Central memory CD8-positive, alpha-beta T cell (primary cell): ENCODE data around the gene EPM2A.

Experiments
- ATAC-seq: fragments of 150-1000 bp; cut with Tn5 transposase; replicated peaks from 2 replicates; pipeline ENCODE4 v1.10.0; 2022; ENCODE audit warnings: mild to moderate bottlenecking, moderate FRiP score, moderate number of reproducible peaks; ENCODE audit not compliant: poor library complexity, severe bottlenecking; ENCODE audit errors: extremely low read depth
- DNase-seq, 2 donors: peaks; one replicate each; pipeline ENCODE4 v3.0.0; 2021; ENCODE audit warnings: low spot score in 2 of 2
- H3K27ac Mint-ChIP-seq: one replicate; pipeline ENCODE4 v1.8.0; 2022; ENCODE audit warnings: low read depth, mild to moderate bottlenecking, moderate library complexity, mixed read lengths
- H3K27me3 Mint-ChIP-seq: one replicate; pipeline ENCODE4 v1.8.0; 2022; ENCODE audit warnings: mixed read lengths
- H3K36me3 Mint-ChIP-seq: one replicate; pipeline ENCODE4 v1.8.0; 2022; ENCODE audit warnings: mild to moderate bottlenecking, moderate library complexity, mixed read lengths; ENCODE audit not compliant: insufficient read depth
- H3K4me1 Mint-ChIP-seq: one replicate; pipeline ENCODE4 v1.8.0; 2022; ENCODE audit warnings: mixed read lengths
- H3K4me3 Mint-ChIP-seq: one replicate; pipeline ENCODE4 v1.8.0; 2022; ENCODE audit warnings: mild to moderate bottlenecking, moderate library complexity, mixed read lengths
- H3K9me3 Mint-ChIP-seq: one replicate; pipeline ENCODE4 v1.8.0; 2022; ENCODE audit warnings: mixed read lengths

Gene EPM2A

GRCh38 chr6:145727817-145728388, 7.4 kb downstream of the EPM2A start:
- no peaks in the 10 kb centered on the region for H3K36me3 Mint-ChIP-seq
- peaks cover 11% of the 10 kb centered on the region for H3K4me1 Mint-ChIP-seq
- no peak overlapping the region for H3K27ac Mint-ChIP-seq

GRCh38 chr6:145725570-145725969, 9.8 kb downstream of the EPM2A start:
- H3K36me3 Mint-ChIP-seq, result no peaks in the 10 kb centered on the region
- ATAC-seq (no peak), DNase-seq (no peak)
- no peaks in the 10 kb centered on the region for H3K27me3 Mint-ChIP-seq
- H3K4me3 Mint-ChIP-seq, result no peak overlapping the region
- H3K4me1 Mint-ChIP-seq, result peaks cover 11% of the 10 kb centered on the region
- no peak overlapping the region for H3K27ac Mint-ChIP-seq
- H3K9me3 Mint-ChIP-seq, result peaks cover 5% of the 10 kb centered on the region

More at GRCh38 chr6:145727817-145728388, 7.4 kb downstream of the EPM2A start:
- DNase-seq, result no peak
- H3K4me3 Mint-ChIP-seq, result no peak overlapping the region
- H3K9me3 Mint-ChIP-seq, result no peaks in the 10 kb centered on the region
- H3K27me3 Mint-ChIP-seq, result no peaks in the 10 kb centered on the region
- ATAC-seq, result no peak

- Mint-ChIP-seq H3K4me1 (peaks cover 11% of the 10 kb centered on the region), H3K9me3 (peaks cover 5% of the 10 kb centered on the region), H3K27me3 (no peaks in the 10 kb centered on the region), H3K27ac (no peak overlapping the region), H3K36me3 (peaks cover 2% of the 10 kb centered on the region), H3K4me3 (no peak overlapping the region)
- ATAC-seq (no peak), DNase-seq (no peak)
These were observed 11.7 kb downstream of the EPM2A start for GRCh38 chr6:145723646-145724045.

GRCh38 chr6:145722190-145722589, 13.1 kb downstream of the EPM2A start:
- DNase-seq (no peak), ATAC-seq (no peak)
- Mint-ChIP-seq H3K9me3 (peaks cover 5% of the 10 kb centered on the region), H3K36me3 (peaks cover 2% of the 10 kb centered on the region), H3K4me1 (peaks cover 5% of the 10 kb centered on the region), H3K4me3 (no peak overlapping the region), H3K27ac (no peak overlapping the region), H3K27me3 (no peaks in the 10 kb centered on the region)

GRCh38 chr6:145721144-145721543, 14.2 kb downstream of the EPM2A start:
- Mint-ChIP-seq H3K36me3 (peaks cover 2% of the 10 kb centered on the region), H3K9me3 (peaks cover 5% of the 10 kb centered on the region), H3K27ac (no peak overlapping the region), H3K4me3 (no peak overlapping the region), H3K4me1 (peaks cover 5% of the 10 kb centered on the region), H3K27me3 (no peaks in the 10 kb centered on the region)
- ATAC-seq (no peak), DNase-seq (no peak)

GRCh38 chr6:145715426-145715825, 19.9 kb downstream of the EPM2A start:
- DNase-seq (no peak), ATAC-seq (no peak)
- H3K36me3 Mint-ChIP-seq, result peaks cover 3% of the 10 kb centered on the region
- H3K4me1 Mint-ChIP-seq, result peaks cover 10% of the 10 kb centered on the region
- peaks cover 6% of the 10 kb centered on the region for H3K9me3 Mint-ChIP-seq
- no peak overlapping the region for H3K27ac Mint-ChIP-seq
- no peaks in the 10 kb centered on the region for H3K27me3 Mint-ChIP-seq
- no peak overlapping the region for H3K4me3 Mint-ChIP-seq

GRCh38 chr6:145714731-145715130, 20.6 kb downstream of the EPM2A start:
- Mint-ChIP-seq H3K27me3 (no peaks in the 10 kb centered on the region), H3K4me1 (peaks cover 10% of the 10 kb centered on the region), H3K9me3 (peaks cover 6% of the 10 kb centered on the region), H3K27ac (no peak overlapping the region), H3K4me3 (no peak overlapping the region), H3K36me3 (peaks cover 2% of the 10 kb centered on the region)
- DNase-seq, result no peak
- no peak for ATAC-seq

- Mint-ChIP-seq H3K36me3 (peaks cover 2% of the 10 kb centered on the region), H3K9me3 (peaks cover 6% of the 10 kb centered on the region), H3K4me1 (peaks cover 10% of the 10 kb centered on the region), H3K27ac (no peak overlapping the region), H3K27me3 (no peaks in the 10 kb centered on the region), H3K4me3 (no peak overlapping the region)
- no peak for ATAC-seq
- no peak for DNase-seq
These were observed 21.5 kb downstream of the EPM2A start for GRCh38 chr6:145713773-145714172.

- H3K4me3 Mint-ChIP-seq, result no peak overlapping the region
- peaks cover 10% of the 10 kb centered on the region for H3K4me1 Mint-ChIP-seq
- H3K36me3 Mint-ChIP-seq, result peaks cover 2% of the 10 kb centered on the region
- H3K9me3 Mint-ChIP-seq, result peaks cover 6% of the 10 kb centered on the region
- no peak for DNase-seq
- H3K27me3 Mint-ChIP-seq, result no peaks in the 10 kb centered on the region
- H3K27ac Mint-ChIP-seq, result no peak overlapping the region
- no peak for ATAC-seq
These were observed 23.9 kb downstream of the EPM2A start for GRCh38 chr6:145711372-145711771.

GRCh38 chr6:145707397-145707796, 27.9 kb downstream of the EPM2A start:
- no peak for ATAC-seq
- DNase-seq, result no peak
- H3K4me3 Mint-ChIP-seq, result no peak overlapping the region
- H3K27ac Mint-ChIP-seq, result no peak overlapping the region
- no peaks in the 10 kb centered on the region for H3K9me3 Mint-ChIP-seq
- peaks cover 8% of the 10 kb centered on the region for H3K4me1 Mint-ChIP-seq
- H3K36me3 Mint-ChIP-seq, result peaks cover 3% of the 10 kb centered on the region
- H3K27me3 Mint-ChIP-seq, result no peaks in the 10 kb centered on the region

GRCh38 chr6:145705561-145705960, 29.8 kb downstream of the EPM2A start:
- Mint-ChIP-seq H3K36me3 (peaks cover 2% of the 10 kb centered on the region), H3K4me3 (no peak overlapping the region), H3K27me3 (no peaks in the 10 kb centered on the region), H3K9me3 (no peaks in the 10 kb centered on the region), H3K27ac (no peak overlapping the region), H3K4me1 (peaks cover 8% of the 10 kb centered on the region)
- ATAC-seq (no peak), DNase-seq (no peak)

GRCh38 chr6:145704143-145704781, 31.1 kb downstream of the EPM2A start:
- ATAC-seq (no peak), DNase-seq (no peak)
- Mint-ChIP-seq H3K27me3 (no peaks in the 10 kb centered on the region), H3K27ac (no peak overlapping the region), H3K4me1 (peaks cover 8% of the 10 kb centered on the region), H3K4me3 (no peak overlapping the region), H3K36me3 (peaks cover 2% of the 10 kb centered on the region), H3K9me3 (no peaks in the 10 kb centered on the region)

GRCh38 chr6:145699462-145699861, 35.9 kb downstream of the EPM2A start:
- DNase-seq (no peak), ATAC-seq (no peak)
- Mint-ChIP-seq H3K27ac (no peak overlapping the region), H3K9me3 (no peaks in the 10 kb centered on the region), H3K27me3 (no peaks in the 10 kb centered on the region), H3K36me3 (peaks cover 2% of the 10 kb centered on the region), H3K4me3 (no peak overlapping the region), H3K4me1 (no peaks in the 10 kb centered on the region)
